ENCODE results near the gene KIAA0825. TPM values are rescaled to one million over a fixed set of nuclear protein-coding genes. Genes with fewer than 3 reads are reported as not detected.

KIAA0825 gene
- total RNA-seq, 4 donors from 2014 or later, result 1.8 to 3.4 (median 2.6) TPM

DNA sequence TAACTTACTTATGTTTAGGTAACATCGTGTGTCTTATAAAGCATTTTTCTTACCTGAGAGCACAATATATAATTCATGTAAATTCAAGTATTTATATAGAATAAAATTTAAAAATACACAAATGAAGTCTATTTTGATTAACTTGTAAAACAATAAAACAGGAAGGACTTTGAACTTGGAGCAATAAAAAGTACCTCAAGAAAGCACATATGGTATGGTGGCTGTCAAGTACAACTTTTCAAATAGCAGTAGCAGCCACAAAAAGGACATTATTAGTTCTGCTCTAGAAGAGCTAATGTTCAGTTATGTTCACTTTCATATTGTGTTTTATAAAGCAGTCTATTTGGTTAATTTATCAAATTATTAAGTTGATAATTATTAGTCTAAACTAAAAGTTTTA, 31.5 kb upstream of the KIAA0825 start:
- TF ChIP-seq CTCF (IDR thresholded peaks at IDR 0.05), result no peak
- no peak for TF ChIP-seq POLR2A (IDR thresholded peaks at IDR 0.05)
- no peak overlapping the region for H3K27ac ChIP-seq

GRCh38 chr5:94646758-94647157, 28.4 kb upstream of the KIAA0825 start:
- Histone ChIP-seq H3K4me3 (no peak overlapping the region), H3K27ac (no peak overlapping the region), H3K27me3 (no peaks in the 10 kb centered on the region), H3K9me3 (no peaks in the 10 kb centered on the region), H3K4me1 (no peaks in the 10 kb centered on the region), H3K36me3 (peaks cover 0 to 13% (median 0%) of the 10 kb centered on the region in 3 donors)
- TF ChIP-seq POLR2A (IDR thresholded peaks at IDR 0.05) (no peak), CTCF (IDR thresholded peaks at IDR 0.05) (no peak)
- no peak for DNase-seq
- intact Hi-C loops (cut with DNase I), result no loop called here

More for the DNA sequence above, 31.5 kb upstream of the KIAA0825 start:
- no peaks in the 10 kb centered on the region for H3K4me1 ChIP-seq
- WGBS, 2 donors, result 81 to 100% methylated on average over 1 of the region's 1 CpG
- no peak overlapping the region for H3K4me3 ChIP-seq
- H3K9me3 ChIP-seq, result peaks cover 0 to 1% (median 0%) of the 10 kb centered on the region in 3 donors
- intact Hi-C loops (cut with DNase I), result no loop called here
- DNase-seq, result no peak
- no peaks in the 10 kb centered on the region for H3K27me3 ChIP-seq
- peaks cover 0 to 32% (median 0%) of the 10 kb centered on the region in 3 donors for H3K36me3 ChIP-seq

- WGBS, 2 donors, result 84 to 100% methylated on average over 3 of the region's 3 CpGs
- no peak overlapping the region for H3K27ac ChIP-seq
- intact Hi-C loops (cut with DNase I), result no loop called here
These were observed 26.6 kb upstream of the KIAA0825 start for GRCh38 chr5:94645053-94645452.

DNA sequence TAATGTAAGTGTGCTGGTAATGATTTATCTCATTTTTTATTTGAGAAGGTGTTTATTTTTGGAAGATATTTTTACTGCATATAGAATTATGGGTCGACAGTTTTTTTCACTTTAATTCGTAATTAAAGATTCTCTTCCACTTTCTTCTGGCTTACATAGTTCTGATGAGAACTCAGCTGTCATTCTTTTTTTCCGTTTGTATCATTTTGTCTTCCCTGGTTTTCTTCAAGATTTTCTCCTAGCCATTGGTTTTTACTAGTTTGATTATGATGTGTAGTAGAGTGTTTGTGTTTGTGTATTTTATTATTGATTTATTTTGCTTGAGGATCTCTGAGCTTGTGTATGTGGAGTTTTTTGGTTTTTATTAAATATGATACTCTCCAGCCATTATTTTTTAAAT, 21.8 kb upstream of the KIAA0825 start:
- Histone ChIP-seq H3K9me3 (peaks cover 0 to 21% (median 0%) of the 10 kb centered on the region in 3 donors), H3K27ac (no peak overlapping the region), H3K4me1 (no peaks in the 10 kb centered on the region), H3K4me3 (no peak overlapping the region), H3K27me3 (no peaks in the 10 kb centered on the region), H3K36me3 (peaks cover 0 to 40% (median 0%) of the 10 kb centered on the region in 3 donors)
- intact Hi-C loops (cut with DNase I), result no loop called here
- no peak for DNase-seq
- 94 to 95% methylated on average over 3 of the region's 3 CpGs for WGBS, 2 donors
- no peak for TF ChIP-seq POLR2A (IDR thresholded peaks at IDR 0.05)
- TF ChIP-seq CTCF (IDR thresholded peaks at IDR 0.05), result no peak

More at GRCh38 chr5:94645053-94645452, 26.6 kb upstream of the KIAA0825 start:
- peaks cover 0 to 14% (median 0%) of the 10 kb centered on the region in 3 donors for H3K9me3 ChIP-seq
- no peak overlapping the region for H3K4me3 ChIP-seq
- H3K27me3 ChIP-seq, result no peaks in the 10 kb centered on the region
- DNase-seq, result no peak
- no peaks in the 10 kb centered on the region for H3K4me1 ChIP-seq
- TF ChIP-seq CTCF (IDR thresholded peaks at IDR 0.05) (no peak), POLR2A (IDR thresholded peaks at IDR 0.05) (no peak)
- peaks cover 0 to 25% (median 0%) of the 10 kb centered on the region in 3 donors for H3K36me3 ChIP-seq

- Histone ChIP-seq H3K9me3 (no peaks in the 10 kb centered on the region), H3K27ac (no peak overlapping the region), H3K27me3 (no peaks in the 10 kb centered on the region), H3K4me1 (no peaks in the 10 kb centered on the region), H3K4me3 (no peak overlapping the region), H3K36me3 (peaks cover 0 to 32% (median 0%) of the 10 kb centered on the region in 3 donors)
- WGBS, 2 donors, result 82 to 83% methylated on average over 2 of the region's 2 CpGs
- intact Hi-C loops (cut with DNase I), result no loop called here
- TF ChIP-seq CTCF (IDR thresholded peaks at IDR 0.05), result no peak
- no peak for TF ChIP-seq POLR2A (IDR thresholded peaks at IDR 0.05)
- DNase-seq, result no peak
These were observed 13.6 kb upstream of the KIAA0825 start for GRCh38 chr5:94632024-94632423.

Data from esophagus squamous epithelium (tissue), 5 donors.